Measurements from ENCODE around the gene HNRNPA1. TPM values are rescaled to one million over a fixed set of nuclear protein-coding genes. Genes with fewer than 3 reads are reported as not detected.

HNRNPA1 gene
- total and polyA plus RNA-seq, 9 of the 15 experiments (the other 6 are each of a cell fraction or from before 2014, with no cell fraction given): 1,166 to 2,703 (median 1,815) TPM

DNA sequence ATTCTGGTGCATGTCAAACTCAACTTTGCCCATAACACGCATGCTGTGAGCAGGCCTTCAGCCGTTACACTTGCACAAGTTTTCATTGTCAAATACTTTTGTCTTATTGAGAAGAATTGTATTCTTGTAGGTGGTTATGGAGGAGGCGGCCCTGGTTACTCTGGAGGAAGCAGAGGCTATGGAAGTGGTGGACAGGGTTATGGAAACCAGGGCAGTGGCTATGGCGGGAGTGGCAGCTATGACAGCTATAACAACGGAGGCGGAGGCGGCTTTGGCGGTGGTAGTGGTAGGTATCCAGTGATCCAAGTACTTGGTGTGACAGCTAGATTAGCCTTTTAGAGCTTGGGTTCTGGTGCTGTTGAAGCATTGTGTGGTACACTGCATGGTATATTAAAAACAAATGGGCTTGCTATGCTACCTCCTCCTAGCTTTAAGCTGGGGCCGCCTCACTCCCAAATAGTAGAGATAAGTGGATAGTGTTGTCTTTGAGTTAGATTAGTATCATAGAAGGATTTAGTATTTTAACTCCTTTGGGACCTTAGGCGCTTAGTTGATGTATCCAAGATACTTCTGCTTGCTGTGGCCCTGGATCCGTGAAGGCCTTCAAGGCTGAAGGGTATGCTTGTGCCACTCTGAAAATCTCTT is 2.5 kb downstream of the HNRNPA1 start (continued):
- TF ChIP-seq, protein P1, sequence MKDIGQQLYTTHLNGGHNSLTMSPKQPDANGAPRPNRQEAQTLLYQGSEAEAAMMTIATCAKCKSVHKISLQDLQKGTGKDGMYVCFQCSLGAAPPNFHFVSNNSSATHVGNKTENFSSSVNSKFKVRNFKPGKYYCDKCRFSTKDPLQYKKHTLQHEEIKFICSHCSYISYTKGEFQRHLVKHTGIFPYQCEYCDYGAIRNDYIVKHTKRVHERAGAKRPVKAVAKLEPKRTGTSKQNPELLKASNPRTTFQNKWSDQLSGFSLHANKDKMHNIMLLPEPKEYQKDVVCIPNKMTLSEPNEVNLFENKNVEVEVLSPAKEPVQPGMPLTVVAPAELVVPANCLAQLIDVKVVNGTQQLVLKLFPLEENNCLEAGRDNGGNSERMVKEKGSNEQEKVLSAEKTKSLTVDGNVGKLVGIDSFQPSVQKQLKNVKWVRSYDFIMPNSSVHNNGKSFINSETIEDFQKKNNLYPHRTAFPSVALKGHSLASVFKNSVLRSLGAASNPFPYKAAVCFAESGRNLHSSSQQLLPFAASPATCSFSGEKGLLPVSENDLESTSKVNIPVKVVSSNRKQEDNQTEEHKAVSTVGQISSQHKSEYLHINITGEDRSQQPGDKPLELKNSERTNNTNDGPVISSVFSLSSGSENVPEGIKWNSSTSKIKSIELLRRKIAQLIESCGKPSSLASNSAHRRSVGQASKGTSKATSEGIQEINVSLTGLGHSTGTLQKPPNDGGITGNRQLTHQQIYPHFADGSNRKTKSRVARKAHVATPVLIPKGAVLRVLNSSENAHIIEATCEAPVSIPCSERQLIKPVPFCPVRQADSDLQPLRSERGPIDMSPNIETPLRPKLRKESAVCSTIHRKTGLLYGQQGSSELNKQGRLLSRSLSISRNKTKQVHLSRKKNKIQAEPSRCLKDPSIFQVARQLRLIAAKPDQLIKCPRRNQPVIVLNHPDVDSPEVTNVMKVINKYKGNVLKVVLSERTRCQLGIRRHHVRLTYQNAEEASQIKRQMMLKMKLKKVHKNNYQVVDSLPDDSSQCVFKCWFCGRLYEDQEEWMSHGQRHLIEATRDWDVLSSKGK (CRISPR knock-in tag; IDR thresholded peaks at IDR 0.05): no peak
- TF ChIP-seq ILK (tag; IDR thresholded peaks at IDR 0.05; ENCODE audit: borderline replicate concordance, low read depth): no peak
- TF ChIP-seq ZNF197 (CRISPR knock-in tag; IDR thresholded peaks at IDR 0.05; ENCODE audit: low read depth): no peak
- TF ChIP-seq SIX5 (IDR thresholded peaks at IDR 0.05; ENCODE audit: borderline replicate concordance in 1 of 2, insufficient read depth in 1 of 2, low read depth in 1 of 2, low read length in 2 of 2): no peak
- TF ChIP-seq ZNF431 (CRISPR knock-in tag; IDR thresholded peaks at IDR 0.05): no peak
- no peak for TF ChIP-seq PHF20 (IDR thresholded peaks at IDR 0.05; ENCODE audit: partially characterized antibody)
- no peak for TF ChIP-seq DIDO1 (tag; IDR thresholded peaks at IDR 0.05; ENCODE audit: low read depth)
- no peak for TF ChIP-seq ETV5 (CRISPR knock-in tag; IDR thresholded peaks at IDR 0.05; ENCODE audit: low read depth)
- TF ChIP-seq, protein P2, sequence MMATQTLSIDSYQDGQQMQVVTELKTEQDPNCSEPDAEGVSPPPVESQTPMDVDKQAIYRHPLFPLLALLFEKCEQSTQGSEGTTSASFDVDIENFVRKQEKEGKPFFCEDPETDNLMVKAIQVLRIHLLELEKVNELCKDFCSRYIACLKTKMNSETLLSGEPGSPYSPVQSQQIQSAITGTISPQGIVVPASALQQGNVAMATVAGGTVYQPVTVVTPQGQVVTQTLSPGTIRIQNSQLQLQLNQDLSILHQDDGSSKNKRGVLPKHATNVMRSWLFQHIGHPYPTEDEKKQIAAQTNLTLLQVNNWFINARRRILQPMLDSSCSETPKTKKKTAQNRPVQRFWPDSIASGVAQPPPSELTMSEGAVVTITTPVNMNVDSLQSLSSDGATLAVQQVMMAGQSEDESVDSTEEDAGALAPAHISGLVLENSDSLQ (IDR thresholded peaks at IDR 0.05): no peak
- no peak for TF ChIP-seq ZNF717 (CRISPR knock-in tag; IDR thresholded peaks at IDR 0.05)
- TF ChIP-seq, protein P3, sequence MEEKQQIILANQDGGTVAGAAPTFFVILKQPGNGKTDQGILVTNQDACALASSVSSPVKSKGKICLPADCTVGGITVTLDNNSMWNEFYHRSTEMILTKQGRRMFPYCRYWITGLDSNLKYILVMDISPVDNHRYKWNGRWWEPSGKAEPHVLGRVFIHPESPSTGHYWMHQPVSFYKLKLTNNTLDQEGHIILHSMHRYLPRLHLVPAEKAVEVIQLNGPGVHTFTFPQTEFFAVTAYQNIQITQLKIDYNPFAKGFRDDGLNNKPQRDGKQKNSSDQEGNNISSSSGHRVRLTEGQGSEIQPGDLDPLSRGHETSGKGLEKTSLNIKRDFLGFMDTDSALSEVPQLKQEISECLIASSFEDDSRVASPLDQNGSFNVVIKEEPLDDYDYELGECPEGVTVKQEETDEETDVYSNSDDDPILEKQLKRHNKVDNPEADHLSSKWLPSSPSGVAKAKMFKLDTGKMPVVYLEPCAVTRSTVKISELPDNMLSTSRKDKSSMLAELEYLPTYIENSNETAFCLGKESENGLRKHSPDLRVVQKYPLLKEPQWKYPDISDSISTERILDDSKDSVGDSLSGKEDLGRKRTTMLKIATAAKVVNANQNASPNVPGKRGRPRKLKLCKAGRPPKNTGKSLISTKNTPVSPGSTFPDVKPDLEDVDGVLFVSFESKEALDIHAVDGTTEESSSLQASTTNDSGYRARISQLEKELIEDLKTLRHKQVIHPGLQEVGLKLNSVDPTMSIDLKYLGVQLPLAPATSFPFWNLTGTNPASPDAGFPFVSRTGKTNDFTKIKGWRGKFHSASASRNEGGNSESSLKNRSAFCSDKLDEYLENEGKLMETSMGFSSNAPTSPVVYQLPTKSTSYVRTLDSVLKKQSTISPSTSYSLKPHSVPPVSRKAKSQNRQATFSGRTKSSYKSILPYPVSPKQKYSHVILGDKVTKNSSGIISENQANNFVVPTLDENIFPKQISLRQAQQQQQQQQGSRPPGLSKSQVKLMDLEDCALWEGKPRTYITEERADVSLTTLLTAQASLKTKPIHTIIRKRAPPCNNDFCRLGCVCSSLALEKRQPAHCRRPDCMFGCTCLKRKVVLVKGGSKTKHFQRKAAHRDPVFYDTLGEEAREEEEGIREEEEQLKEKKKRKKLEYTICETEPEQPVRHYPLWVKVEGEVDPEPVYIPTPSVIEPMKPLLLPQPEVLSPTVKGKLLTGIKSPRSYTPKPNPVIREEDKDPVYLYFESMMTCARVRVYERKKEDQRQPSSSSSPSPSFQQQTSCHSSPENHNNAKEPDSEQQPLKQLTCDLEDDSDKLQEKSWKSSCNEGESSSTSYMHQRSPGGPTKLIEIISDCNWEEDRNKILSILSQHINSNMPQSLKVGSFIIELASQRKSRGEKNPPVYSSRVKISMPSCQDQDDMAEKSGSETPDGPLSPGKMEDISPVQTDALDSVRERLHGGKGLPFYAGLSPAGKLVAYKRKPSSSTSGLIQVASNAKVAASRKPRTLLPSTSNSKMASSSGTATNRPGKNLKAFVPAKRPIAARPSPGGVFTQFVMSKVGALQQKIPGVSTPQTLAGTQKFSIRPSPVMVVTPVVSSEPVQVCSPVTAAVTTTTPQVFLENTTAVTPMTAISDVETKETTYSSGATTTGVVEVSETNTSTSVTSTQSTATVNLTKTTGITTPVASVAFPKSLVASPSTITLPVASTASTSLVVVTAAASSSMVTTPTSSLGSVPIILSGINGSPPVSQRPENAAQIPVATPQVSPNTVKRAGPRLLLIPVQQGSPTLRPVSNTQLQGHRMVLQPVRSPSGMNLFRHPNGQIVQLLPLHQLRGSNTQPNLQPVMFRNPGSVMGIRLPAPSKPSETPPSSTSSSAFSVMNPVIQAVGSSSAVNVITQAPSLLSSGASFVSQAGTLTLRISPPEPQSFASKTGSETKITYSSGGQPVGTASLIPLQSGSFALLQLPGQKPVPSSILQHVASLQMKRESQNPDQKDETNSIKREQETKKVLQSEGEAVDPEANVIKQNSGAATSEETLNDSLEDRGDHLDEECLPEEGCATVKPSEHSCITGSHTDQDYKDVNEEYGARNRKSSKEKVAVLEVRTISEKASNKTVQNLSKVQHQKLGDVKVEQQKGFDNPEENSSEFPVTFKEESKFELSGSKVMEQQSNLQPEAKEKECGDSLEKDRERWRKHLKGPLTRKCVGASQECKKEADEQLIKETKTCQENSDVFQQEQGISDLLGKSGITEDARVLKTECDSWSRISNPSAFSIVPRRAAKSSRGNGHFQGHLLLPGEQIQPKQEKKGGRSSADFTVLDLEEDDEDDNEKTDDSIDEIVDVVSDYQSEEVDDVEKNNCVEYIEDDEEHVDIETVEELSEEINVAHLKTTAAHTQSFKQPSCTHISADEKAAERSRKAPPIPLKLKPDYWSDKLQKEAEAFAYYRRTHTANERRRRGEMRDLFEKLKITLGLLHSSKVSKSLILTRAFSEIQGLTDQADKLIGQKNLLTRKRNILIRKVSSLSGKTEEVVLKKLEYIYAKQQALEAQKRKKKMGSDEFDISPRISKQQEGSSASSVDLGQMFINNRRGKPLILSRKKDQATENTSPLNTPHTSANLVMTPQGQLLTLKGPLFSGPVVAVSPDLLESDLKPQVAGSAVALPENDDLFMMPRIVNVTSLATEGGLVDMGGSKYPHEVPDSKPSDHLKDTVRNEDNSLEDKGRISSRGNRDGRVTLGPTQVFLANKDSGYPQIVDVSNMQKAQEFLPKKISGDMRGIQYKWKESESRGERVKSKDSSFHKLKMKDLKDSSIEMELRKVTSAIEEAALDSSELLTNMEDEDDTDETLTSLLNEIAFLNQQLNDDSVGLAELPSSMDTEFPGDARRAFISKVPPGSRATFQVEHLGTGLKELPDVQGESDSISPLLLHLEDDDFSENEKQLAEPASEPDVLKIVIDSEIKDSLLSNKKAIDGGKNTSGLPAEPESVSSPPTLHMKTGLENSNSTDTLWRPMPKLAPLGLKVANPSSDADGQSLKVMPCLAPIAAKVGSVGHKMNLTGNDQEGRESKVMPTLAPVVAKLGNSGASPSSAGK (IDR thresholded peaks at IDR 0.05): no peak

Measured in K562 (cell line).